IPS DF 4.7 (cell line): ENCODE measurements around the gene NOL9.
"Not testable (repeated sequence)": the region's sequence is repeated elsewhere in the genome, so short reads cannot be mapped to it uniquely, and the experiment has no call there.

Experiments
- DNase-seq: peaks from one replicate; pipeline ENCODE4 v3.0.0-alpha.2; 2013; ENCODE audit warnings: low spot score; ENCODE audit errors: extremely low read depth

NOL9 gene

DNA sequence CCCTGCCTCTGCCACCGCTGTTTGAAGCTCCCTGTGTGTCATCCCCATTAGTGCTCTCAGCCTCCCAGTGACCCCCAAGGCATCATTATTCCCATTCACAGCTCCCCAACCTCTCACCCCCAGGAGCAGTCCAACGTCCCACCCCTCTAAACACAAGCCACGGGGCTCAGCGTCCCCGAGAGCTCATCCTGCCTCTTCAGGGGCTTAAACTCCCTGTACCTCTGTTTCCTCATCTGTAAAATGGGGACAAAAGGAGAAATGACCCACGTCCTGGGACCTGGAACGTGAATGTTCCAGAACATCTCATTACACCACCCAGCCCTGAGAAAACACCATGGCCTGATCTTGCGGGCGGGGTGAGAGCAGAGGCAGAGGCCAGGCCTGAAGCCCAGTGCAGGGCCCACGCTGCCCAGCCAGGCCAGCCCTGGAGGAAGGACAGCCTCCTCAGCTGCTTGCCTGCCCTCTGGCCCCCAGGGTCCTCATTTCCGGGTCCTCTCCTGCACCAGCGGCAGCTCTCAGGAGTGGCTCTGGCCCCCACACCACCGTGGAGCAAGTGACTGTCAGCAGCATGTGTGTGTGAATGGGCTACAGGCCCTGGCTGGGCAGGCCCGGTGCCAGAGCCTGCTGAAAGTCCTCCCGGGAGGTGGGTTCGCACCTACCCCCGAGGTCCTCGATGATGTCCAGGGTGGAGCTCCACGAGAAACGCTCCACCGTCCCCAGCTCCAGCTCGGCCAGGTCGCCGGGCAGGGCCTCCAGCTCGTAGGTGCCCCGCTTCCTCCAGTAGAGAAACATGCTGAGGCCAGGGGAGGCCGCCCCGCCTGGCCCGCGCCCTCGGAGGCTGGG lies 48.7 kb downstream of the NOL9 start:
- no peak for DNase-seq

DNA sequence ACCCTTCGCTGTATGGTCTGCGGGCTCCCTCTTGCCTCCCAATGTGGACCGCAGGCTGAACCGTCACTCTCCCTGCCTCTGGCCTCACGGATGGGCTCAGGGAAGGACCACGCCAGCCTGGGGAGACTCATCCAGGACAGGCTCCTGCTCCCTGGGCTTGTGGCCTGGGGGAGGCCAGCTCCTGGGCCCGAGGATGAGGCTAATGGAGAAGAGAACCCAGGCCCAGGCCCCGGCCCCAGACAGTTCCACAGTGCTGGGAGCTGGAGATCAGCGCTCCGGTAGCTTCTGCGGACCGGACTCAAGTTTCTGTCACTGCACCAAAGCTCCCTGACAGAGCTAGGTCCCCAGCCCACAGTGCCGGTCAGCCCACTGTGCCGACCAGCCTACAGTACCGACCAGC lies 49.4 kb downstream of the NOL9 start:
- DNase-seq = no peak

DNA sequence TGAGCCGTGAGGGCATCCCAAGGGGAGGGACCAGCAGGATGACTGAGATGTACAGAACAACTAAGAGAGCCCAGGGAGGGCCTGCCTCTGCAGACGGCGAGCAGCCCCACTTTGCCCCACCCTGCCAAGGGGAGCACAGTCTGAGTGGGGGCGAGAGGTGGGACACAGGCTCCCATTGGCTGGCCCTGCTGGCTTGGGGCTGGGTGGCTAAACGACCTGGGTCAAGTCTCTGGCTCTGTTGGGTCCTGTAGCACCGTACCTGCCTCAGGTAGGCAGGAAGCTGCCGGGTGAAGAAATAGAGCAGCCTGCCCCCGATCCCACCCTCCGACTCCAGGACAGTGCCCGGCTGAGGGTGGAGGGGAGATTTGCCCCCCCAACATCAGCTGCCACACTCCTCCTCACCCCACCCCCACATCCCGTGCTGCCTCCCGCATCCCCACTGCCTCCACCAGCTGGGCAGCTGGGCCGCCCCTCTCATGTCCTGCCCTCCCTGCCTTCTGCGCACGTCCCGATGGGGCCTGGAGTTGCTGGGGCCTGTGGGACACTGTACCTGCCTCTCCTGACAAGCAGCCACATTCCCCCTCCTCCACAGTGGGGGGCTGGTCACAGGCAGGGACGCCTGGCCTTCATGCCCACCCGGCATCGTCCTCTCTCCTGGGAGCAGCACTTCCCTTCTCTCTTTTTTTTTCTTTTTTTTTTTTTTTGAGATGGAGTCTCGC lies 50.3 kb downstream of the NOL9 start:
- no peak for DNase-seq

DNA sequence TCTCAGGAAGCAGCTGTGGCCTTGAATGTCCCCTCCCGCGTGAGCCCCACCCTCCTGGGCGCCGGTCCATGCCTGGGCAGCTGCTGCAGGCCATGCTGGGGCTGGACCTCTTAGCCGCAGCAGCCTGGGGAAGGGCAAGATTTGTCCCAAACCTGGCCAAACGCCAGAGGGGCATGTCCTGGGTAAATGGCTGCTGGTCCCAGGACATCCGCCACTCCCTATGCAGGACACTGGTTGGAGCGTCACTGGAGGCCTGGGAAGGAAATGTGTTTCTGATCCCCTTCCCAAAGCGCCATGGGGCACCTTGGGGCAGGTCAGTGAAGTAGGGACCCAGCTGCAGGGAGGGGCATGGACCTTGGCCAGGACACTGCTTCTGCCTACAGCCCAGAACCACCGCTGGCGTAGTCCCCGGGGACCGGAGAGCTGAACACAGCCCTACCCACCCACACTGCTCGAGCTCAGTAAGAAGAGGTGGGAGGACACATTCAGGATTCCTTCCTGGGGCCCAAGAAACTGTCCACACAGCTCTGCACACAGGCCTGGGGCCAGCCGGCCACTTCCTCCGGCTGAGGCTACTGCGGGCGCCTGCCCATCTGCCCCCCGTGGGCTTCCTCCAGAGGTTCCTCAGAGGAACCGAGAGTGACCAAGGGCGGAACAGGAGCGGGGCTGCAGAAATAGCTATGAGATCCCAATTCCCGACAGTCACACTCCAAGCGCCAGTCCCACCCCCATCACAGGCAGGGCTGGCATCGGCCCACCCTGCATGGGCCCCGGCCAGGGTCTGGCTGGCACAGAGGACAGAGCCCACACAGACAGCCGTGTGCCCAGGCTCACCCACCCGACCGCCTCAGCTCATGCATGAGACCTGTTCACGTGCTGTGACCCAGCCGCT lies 52.1 kb downstream of the NOL9 start:
- DNase-seq = no peak

DNA sequence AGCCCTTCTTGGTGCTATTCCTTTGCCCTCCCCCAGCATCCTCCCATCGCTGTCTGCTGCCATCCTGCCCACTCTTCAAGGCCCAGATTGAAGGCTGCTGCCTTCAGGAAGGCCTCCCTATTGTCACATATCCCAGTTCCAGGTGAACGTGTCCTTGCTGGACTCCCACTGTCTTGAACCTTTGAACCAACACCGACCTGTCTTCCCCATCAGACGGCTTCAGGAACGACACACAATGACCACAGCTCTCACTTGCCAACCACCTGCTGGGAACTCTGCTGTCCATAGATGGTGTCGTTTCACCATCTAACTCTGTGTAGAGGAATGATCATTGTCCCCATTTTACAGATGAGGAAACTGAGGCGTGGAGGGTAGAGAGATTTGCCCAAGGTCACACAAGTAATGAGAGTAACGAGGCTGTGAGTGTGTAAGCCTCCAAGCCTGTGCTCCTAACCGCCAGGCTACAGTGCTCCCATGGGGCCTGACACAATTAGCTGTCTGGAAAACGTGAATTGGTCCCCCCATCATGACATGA lies 53.0 kb downstream of the NOL9 start:
- DNase-seq = no peak

DNA sequence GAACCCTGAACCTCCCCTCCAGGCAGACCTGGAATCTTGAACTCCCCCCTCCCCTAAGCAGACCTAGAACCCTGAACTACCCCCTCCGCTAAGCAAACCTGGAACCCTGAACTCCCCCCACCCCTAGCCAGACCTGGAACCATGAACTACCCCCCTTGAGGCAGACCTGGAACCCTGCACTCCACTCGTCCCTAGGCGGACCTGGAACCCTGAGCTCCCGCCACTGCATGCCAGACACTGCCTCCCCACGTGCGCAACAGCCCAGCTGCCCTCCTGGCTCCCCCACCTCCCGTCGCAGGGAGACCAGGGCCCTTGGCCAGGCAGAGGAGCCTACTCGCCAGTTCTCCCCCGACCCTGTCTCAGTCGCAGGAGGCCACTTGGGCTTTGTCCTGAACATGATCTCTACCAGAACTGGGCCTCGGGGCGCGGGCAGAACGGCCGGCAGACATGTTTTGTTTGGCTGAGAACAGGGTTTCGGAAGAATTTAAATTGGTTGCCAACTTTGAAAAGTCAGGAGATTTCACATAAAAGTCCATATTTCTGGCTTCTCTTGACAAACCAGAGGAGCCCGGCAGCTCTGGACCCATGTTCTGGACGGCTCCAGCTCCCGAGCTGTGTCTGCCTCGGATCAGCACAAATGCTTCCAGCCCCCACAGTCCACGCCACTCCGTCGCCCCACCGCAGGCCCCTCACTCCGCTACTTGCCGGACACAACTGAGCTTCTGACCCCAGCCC lies 53.6 kb downstream of the NOL9 start:
- DNase-seq = no peak

DNA sequence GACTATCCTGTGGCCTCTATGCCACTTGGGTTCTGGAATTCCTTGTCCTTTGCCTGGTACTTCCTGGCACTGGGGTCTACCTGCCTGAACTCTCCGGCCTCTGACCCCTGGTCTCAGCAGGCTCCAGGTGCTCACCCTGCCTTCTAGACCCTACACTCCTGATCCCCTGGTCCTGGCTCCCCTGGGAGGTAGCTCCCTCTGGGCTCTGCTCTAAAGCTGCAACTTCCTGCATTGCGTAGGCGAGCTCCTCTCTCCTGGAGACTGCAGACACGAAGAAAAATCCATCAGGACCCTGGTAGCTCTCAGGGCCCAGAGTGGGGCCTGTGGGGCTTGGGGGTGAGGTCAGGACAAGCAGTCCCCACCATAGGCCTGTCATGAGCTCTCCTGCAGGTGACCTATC lies 55.0 kb downstream of the NOL9 start:
- DNase-seq = no peak

DNA sequence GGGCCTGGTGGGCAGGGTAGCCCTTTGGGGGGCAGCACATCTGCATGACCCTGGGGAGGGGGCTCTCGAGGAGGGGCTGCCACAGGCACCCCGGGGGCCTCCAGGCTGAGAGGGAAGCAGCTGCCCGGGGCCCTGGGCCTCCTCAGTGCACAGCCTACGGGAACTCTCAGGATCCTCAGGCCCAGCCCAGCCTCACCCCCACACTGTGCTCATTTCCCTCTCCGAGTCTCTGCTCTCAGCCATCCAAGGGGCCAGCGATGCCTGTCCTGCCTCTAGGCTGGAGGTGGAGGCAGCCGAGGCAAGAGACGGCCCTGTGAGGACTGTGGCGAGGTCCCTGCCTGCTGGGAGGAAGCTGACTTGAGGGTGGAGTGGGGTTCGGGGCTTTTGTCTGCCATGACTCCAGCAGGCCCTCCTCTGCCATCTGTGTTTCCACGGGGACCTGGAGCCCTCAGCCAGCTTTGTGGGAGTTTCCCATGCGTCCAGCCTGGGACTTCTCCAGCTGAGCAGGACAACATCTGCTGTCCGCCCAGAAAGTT lies 55.7 kb downstream of the NOL9 start:
- no peak for DNase-seq

DNA sequence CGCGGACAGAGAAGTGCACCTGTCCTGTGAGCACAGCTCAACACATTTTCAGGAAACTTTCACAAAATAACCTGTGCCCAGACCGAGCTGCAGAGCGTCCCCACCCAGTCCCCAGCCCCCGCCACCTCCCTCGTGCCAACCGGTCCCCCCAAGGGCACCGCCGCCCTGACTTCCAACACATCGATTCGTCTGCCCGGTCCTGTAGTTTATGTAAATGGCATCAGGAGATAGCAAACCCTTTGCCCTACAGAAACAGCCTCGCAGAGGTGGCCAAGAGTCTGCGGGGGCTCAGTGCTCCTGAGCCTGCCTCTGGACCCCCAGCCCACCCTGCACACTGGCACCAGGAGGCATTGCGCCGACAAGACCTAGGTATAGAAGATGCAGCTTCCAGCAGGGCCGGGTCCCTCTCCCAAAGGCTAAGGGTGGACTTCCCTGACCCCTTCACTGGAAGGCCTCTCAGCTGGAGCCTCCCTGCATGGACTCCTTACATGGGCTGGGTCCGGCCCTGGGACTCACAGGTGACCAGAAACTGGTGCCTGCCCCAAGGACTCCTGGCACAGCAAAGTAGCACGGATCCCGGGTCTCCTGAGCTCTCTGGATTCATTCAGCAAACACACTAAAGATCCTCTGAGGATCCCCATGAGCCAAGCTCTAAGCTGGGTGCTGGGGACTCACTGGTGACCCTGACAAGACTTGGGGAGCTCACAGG lies 56.3 kb downstream of the NOL9 start:
- no peak for DNase-seq

DNA sequence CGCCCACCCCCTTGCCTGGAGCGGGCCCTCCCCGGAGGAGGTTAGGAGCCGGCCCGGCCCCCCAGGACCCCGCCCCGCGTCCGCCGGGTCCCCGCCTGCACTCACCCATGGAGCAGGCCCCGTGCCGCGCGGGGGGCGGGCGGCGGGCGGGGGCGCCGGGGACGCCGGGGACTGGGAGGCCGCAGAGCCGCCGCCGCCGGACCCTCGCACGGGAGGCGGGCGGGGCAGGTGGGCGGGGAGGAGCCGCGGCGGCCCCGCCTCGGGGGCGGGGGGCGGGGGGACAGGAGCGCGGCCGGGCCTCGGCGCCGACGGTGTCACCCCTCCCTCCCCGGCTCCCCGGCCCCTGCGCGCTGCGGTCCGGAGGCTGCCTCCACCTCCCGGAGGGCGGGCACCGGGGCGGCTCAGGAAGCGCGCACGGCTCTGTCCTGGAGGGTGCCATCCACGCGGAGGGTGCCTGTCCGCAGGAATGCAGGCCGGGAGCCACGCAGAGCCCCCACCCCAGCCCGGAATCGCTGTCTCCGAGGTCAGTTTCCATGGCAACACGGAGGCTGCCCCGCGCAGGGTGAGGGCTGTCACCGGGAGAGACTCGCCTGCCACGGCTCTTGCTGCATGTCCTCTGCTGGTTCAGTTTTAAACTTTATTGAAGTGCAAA lies 57.0 kb downstream of the NOL9 start:
- DNase-seq = no peak

DNA sequence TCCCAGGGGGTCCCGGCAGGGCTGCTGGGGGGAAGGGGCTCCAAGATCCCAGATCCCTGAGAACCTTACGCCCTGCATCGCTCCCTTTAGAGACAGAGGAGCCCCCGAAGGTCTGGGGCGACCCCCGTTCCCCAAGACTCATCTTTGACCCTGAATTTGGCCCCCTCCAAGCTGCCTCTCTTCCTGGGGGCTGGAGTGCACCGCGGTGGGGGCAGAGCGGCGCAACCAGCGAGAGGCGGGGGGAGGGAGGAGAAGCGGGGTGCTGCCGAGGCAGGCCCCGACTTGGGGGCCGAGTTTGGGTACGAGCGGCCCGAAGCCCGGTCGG lies 57.5 kb downstream of the NOL9 start:
- DNase-seq = no peak

DNA sequence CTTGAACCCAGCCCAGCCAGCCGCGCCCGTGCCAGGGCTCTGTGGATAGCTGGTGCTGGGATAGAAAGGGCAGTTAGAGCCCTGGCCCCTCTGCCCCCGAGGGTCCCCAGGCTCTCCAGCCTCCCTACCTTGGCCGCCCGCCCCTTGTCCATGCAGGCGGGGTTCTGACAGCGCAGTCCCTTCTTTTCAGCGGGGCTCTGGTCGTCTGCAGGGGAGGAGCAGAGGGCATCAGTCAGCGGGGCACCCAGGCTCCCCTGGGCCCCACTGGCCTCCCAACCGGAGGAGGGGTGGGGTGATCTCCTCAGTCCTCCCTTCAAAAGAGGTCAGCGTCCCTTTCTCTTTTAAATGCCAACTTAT lies 58.0 kb downstream of the NOL9 start:
- no peak for DNase-seq

DNA sequence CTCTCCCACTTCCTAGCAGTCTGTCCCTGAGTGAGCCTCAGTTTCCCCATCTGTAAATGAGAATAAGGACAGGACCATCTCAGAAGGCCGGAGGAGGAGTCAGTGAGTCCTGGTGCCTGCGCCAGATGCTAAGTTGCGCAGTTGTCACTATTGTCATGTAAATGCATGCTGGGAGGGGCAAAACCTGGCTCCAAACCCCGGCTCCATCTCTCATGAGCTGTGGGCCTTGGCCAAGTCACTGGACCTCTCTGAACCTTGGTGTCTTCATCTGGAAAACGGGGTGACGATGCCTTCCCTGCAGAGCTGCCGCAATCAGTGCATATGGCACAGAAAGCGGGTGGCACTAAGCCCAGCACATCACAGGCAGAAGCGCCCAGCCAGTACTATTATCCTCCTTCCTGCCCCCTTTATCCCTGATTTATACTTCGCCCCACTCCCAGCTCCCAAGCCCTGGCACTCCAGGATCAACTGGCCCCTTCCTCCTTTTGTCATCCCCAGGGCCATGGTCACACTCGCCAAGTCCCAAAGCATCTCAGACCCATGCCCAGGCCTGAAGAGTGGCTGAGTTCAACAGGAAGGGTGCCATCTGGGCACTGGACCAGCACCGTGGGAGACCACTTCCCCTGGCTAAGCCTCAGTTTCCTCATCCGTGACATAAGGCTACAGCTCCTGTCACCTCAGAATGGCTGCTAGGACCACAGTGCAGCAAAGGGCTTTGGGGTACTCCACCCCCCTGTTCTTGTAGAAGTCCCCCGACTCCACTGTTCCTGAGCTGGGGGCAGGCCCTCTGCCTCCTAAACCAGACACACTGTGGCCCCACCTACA lies 58.6 kb downstream of the NOL9 start:
- no peak for DNase-seq

DNA sequence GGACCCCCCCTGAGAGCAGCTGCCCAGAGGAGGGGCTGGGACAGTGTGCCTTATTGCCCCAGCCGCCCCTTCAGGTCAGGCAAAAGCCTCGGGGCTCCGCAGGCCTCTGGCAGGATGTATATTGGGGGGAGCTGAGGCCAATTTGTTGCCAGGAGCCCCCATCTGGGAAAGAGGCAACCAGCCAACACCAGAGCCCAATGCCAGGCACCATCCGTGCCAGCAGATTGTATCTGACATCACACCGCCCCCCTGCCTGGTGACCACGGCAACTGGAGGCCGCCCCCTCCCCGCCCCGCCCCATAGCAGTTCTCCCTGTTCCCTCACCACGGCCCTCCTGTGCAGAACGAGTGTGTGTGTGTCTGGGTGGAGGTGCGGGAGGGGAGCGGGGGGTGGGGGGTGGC lies 59.3 kb downstream of the NOL9 start:
- DNase-seq = no peak

DNA sequence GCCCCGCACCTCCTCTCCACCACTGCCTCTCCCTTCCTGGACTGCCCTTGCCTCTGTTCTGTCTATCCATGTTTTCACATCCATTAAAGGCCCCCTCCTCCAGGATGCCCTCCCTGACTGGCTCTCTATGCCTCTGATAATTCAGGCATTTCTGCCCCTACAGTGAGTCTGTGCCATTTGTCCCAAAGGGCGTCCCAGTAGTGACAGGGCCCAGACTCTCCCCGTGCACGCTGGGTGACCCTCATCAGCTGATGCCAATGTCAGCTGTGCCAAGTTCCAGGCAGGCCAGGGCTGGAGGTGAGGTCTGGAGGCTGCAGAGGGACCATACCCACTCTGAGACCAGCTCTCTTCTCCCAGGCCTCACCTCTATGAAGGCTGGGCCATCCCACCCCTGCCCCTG lies 59.7 kb downstream of the NOL9 start:
- DNase-seq = no peak

DNA sequence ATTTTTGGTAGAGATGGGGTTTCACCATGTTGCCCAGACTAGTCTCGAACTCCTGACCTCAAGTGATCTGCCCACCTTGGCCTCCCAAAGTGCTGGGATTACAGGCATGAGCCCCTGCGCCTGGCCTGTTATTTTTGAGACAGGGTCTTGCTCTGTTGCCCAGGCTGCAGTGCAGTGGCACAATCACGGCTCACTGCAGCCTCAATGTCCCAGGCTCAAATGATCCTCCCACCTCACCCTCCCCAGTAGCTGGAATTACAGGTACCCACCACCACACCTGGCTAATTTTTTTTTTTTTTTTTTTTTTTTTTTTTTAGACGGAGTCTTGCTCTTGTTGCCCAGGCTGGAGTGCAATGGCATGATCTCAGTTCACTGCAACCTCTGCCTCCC lies 60.5 kb downstream of the NOL9 start:
- not testable (repeated sequence) for DNase-seq

DNA sequence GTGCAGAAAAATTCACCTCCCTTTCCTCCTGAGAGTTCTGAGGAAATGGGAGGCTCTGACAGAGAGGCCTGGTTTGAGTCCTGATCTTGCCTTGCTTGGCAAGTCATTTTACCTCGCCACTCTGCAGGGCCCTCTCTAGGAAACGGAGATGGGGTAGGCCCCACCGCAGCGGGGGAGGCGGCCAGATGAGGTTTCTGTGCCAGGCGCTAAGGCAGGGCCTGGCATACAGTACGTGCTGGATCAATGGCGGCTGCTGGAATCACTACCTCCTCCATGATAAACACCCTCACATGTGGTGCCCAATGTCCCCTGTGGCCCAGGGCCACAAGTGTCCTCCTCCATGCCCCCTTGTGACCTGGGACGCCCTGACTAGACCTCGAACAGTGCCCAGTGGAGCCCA lies 62.3 kb downstream of the NOL9 start:
- no peak for DNase-seq

DNA sequence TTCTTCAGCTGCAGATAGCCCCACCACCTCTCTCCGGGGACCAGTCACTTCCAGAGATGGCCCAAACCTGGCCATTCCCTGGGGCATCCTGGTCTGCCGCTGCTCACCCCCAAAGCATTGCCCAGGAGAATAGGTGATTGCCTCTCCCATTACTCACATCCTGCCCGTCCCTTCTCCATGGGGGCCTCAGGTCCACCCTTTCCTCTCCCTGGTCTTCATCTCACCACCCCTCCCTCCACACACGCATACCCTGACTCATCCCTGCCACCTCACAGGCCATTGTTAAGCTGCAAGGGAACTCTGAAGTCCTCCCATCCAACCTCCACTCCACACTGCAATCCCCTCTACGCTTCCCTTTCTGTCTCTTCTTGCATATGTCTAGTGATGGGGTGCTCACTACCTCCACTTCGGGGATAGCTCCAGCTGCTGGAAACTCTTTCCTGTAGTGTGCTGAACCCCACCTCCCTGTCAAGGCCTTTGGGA lies 62.8 kb downstream of the NOL9 start, which contains the start of gene PLEKHG5:
TSS of gene PLEKHG5 (minus strand) at position 188 of the 483 bp plus-strand sequence. CDS start 14,096 bp downstream, outside the sequence.
- no peak for DNase-seq

DNA sequence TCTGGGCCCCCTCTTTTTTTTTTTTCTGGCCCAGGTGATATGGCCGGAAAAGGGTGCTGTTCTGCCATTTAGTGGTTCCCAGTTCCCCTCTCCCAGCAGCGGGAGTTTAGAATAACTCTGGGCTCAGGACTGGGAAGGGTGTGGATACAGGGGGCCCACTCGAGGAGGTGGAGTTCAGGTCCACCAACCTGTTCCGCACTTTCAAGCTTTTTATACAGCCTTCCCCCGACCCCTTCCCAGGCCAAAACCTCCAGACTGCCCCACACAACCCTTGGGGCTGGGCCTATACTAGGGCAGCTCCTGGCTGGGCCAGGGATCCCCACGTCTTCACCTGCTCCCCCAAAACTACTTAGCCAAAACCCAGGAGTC lies 63.2 kb downstream of the NOL9 start:
- no peak for DNase-seq
